Skin epidermis (tissue), 12 donors: ENCODE measurements around the gene HINT1.
"Not testable (repeated sequence)": the region's sequence is repeated elsewhere in the genome, so short reads cannot be mapped to it uniquely, and the experiment has no call there.

Experiments
- H3K27ac ChIP-seq, 21 experiments: fragments of 200-600 bp; sonication (generic) in 11 of 21; one replicate each; pipeline ENCODE4 v1.5.0; 2020; ENCODE audit warnings: mild to moderate bottlenecking in 3 of 21, inconsistent platforms in 2 of 21, moderate library complexity in 2 of 21
- H3K4me3 ChIP-seq, 7 experiments: fragments of 200-600 bp; sonication (generic) in 2 of 7; one replicate each; pipeline ENCODE4 v1.5.0; 2020; ENCODE audit warnings: inconsistent platforms in 2 of 7, mild to moderate bottlenecking in 2 of 7, moderate library complexity in 1 of 7

Gene HINT1

DNA sequence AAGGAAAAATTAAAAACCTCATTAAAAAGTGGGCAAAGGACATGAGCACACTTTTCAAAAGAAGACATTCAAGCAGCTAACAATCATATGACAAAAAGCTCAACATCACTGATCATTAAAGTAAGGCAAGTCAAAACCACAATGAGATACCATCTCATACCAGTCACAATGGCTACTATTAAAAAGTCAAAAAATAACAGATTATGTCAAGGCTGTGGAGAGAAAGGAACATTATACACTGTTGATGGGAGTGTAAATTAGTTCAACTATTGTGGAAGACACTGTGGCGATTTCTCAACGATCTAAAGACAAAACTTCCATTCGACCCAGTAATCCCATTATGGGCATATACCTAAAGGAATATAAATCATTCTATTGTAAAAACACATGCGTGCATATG lies 35.8 kb downstream of the HINT1 start:
- H3K4me3 ChIP-seq, result no peak overlapping the region
- H3K27ac ChIP-seq, result no peak overlapping the region

DNA sequence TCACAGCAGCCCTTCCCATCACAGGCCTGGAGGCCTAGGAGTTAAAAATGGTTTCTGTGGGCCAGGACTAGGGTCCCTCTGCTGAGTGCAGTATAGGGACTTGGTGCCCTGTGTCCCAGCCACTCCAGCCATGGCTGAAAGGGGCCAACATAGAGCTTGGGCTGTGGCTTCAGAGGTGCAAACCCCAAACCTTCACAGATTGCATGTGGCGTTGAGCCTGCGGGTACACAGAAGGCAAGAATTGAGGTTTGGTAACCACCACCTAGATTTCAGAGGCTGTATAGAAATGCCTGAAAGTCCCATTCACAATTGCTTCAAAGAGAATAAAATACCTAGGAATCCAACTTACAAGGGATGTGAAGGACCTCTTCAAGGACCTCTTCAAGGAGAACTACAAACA lies 37.8 kb downstream of the HINT1 start:
- not testable (repeated sequence) for H3K4me3 ChIP-seq

DNA sequence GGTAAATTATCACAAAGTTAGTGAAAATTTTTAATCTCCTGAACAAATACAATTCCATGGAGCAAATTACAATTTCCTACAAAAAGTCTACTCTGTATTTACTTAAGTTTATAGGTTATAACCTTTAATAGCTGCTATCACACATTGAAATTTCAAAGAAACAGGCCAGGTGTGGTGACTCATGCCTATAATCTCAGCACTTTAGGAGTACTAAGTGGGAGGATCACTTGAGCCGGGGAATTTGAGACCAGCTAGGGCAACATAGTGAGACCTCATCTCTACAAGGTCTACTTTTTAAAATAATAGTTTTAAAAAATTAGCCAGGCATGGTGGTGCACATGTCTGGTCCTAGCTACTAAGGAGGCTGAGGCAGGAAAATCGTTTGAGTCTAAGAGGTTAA lies 50.3 kb downstream of the HINT1 start:
- no peak overlapping the region for H3K27ac ChIP-seq
- no peak overlapping the region for H3K4me3 ChIP-seq

More for the DNA sequence above, 37.8 kb downstream of the HINT1 start:
- H3K27ac ChIP-seq, result not testable (repeated sequence)

- Histone ChIP-seq H3K27ac (no peak overlapping the region), H3K4me3 (no peak overlapping the region)
Measured at GRCh38 chr5:131112424-131112823, 52.6 kb downstream of the HINT1 start.

DNA sequence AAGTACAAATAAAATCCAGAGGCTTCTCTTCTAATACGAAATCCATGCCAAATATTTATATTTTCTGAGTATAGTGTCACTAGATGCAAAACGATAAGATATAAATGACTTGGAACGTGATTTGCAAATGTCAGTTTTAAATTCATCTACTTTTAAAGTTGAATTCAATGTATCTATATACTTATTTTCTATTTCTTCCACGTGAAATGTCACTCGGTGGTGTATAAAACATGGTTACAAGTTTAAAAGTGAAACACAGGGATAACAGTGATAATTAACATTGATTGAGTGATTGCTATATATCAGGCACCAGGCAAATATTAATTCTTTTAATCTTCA lies 54.8 kb downstream of the HINT1 start:
- no peak overlapping the region for H3K27ac ChIP-seq
- no peak overlapping the region for H3K4me3 ChIP-seq

DNA sequence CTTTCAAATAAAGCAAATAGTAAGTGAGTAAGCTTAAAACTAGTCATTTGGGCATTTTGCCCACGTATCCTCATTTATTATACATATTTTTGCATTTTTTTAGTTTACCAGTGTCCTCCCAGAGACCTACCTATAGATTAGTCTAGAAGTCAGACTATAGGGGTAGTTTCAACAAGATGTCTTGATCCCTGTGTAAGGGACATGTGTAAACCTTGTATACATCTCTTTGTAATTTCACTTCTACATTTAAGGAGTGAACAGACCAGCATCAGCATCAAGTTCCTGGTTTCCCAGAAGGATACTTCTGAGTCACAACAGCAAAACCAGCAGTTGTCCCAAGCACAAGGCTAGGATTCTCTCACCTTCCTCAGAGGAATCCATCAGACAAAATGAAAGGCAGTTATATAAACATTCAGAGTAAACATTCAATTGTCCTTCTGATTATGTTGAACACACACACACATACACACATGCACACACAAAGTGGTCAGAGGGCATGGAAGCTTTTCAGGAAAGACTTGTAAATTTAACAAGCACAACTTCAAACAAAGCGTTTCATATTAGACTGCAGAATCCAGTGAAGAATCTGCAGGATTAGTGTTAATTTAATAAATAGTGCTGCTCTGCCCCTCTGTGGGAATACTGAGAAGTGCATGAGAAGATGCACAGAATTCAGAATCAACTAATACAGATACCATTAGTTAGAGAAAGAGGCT lies 55.4 kb downstream of the HINT1 start:
- Histone ChIP-seq H3K4me3 (no peak overlapping the region), H3K27ac (no peak overlapping the region)
